IPS DF 4.7 (cell line): ENCODE measurements around the gene PGA5.

Source experiments
- DNase-seq: peaks from one replicate; pipeline ENCODE4 v3.0.0-alpha.2; 2013; ENCODE audit warnings: low spot score; ENCODE audit errors: extremely low read depth

Gene PGA5

DNA sequence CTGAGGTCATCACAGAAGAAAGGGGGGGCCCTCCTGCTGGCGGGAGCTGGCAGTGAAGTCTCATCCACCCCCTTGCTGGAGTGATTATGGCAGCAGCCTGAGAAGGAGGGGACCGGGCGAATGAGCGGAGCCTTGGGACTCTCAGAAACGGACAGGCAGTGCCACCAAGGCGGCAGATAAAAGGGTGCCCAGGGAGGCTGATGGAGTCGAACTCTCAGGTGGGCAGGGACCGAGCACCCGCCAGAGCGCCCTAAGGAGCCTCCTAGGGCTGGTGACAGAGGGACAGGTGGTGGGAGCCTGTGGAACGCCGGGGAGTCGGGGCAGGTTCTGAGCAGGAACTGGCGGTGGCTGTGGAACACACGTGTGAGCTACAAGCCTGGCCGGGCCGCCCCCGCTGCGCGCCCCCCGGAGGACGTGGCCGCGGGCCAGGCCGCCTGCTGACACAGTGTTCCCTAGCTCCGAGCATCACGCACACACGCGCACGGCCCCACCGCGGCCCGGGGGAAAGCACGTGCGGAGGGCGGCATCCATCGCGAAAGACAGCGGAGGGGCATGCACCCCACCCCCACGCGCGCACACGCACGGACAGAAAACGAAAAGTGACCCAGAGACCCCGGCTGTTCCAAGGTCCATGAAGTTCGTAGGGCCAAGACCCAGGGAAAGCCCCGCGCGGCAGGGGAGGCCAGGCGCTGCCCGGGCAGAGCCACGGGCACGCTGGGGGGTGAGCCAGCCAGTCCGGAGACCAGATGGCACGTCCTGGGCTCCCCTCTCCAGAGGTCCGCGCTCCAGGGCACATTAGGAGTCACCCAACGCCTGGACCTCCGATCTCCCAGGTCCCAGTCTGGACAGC lies 53.1 kb downstream of the PGA5 start:
- no peak for DNase-seq

DNA sequence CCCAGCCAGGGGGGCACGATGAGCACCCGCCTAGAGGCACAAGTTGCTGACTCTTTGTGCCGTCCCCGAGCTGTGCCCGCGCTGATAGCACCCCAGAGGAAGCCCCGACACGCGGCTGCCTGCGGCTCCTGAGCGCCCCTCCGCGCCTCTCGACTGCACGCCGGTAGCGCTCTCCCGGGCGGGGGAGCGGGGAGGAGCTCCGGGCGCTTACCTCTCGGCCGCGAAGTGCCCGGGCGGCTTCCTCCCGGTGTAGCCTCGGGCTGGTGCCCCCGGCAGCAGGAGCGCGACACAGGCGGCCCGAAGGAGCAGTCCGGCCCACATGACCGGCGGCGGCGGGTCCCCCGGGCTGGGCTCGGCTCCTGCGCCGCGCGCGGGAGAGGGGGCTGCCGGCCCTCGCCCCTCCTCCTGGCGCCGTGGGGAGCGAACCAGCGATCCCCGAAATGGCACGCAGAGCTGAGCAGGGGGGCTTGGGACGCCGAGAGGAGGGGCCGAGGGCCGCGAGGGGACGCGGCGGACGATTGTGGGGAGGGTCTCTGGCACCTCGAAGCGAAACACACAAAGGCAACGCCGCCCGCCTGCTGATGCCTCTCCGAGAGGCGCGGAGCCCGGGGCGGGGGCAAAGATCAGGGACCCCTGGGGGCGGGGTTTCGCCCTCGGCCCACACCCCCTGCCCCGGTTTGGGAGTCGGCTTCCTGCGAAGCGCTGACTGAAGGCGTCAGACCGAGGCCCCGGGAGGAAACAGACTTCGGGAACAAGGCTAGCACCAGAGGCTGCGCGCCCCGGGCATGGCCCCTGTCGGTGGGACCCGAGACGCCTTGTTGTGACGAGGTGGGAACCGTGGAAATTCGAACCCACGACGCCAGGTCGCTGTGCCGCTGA lies 54.0 kb downstream of the PGA5 start, which contains the start of gene VWCE:
VWCE (minus strand) TSS at position 600 of the 879 bp plus-strand sequence; CDS start at position 321, 279 bp downstream.
- no peak for DNase-seq

DNA sequence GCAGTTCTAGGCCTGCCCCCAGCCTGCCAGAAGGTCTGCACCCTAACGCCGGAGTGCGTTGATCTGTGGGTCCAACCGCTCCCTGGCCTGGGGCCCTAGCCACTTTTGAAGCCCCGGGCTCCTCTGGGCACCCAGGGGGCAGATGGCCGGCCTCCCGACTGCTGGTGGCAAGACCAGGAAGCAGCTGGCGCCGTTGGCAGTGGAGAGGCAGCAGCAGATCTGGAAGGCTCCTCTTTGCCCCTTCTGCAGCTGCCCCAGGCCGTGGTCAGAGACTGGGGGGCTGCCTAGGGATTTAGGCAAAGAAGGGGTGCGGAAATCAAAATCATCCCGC lies 54.6 kb downstream of the PGA5 start:
- DNase-seq = no peak

DNA sequence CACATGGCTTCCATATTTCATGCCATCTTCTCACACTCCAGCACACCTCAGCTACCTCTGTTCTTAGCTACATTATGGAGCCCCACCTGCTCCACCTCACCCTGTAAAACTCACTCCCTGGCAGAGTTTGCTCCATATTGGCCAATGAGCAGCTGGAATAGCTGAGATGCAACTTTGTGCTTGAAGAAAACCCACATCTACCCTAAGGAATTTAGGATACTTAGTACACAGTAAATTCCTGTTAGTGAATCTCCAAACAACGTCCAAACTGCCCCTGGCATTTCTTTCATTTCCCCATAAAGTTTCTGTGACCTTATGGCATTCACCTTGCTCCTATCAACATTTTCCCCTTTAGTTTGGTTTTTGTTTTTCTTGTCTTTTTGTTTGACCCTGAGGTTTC lies 56.4 kb downstream of the PGA5 start:
- DNase-seq = no peak

DNA sequence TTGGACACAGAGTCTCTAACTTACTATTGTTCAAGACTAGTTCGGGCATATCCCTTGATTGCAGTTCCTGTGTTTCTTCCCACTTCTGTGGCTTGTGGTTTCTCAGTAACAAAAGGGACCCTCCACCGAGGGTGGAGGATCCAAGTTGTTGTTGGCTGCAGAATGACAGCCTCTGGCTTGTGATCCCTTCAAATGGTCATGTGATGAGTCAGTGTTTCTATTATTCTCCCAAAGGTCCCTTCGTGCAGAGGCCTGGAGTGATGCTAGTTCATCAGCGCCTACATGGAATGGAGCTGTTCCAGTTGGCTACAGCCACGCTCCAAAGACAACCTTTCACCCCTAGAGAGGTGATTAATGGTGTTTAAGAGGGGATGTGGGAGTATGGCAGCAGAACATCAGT lies 56.8 kb downstream of the PGA5 start:
- no peak for DNase-seq

DNA sequence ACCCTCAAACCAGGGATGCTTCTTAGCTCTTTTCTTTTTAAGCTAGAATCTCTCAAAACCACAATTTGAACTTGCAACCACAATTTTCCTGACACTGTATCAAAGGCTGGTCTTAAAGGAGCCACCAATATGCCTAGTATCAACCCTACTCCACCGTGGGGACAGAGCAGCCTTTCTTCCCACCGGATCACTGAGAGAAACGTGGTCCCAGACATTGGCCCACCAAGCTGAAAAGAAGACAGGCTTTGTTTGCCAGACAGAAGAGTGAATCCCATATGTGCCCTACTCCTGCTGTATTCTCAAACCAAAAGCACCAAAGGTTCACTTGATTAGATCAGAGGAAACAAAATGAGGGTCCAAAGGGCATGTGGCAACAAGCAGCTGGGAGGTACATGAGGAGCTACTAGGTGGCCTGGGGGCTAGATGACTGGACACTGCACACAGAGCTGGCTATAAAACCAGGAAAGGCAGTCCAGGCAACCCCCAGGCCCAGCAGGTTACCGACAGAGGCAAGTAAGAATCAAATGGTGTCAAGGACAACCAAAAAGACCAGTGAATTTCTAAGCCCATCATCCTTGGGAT lies 57.8 kb downstream of the PGA5 start:
- no peak for DNase-seq
